Subcutaneous adipose tissue (tissue), 4 donors: Measurements from ENCODE around the gene TBX2. TPM values are rescaled to one million over a fixed set of nuclear protein-coding genes. Genes with fewer than 3 reads are reported as not detected.

Experiments
- CTCF ChIP-seq: fragments of 450-650 bp; IDR thresholded peaks from one replicate; pipeline ENCODE4 v1.5.1; 2016; ENCODE audit warnings: low read depth, mild to moderate bottlenecking, control low read depth, antibody characterized with exemption, moderate library complexity
- total RNA-seq, 4 donors: library from RNA; depleted of rRNA; stranded (reverse); fragments of >200 nt; gene quantifications; one replicate each; pipeline ENCODE4 v1.1.0, GENCODE V29; 2016

Gene TBX2
- total RNA-seq, 4 donors from 2014 or later: 2.5 to 16.2 (median 4.1) TPM

- TF ChIP-seq CTCF: no peak
Measured at GRCh38 chr17:61382796-61383688, 16.6 kb upstream of the TBX2 start.

- TF ChIP-seq CTCF: no peak
Measured at GRCh38 chr17:61383689-61384201, 15.9 kb upstream of the TBX2 start.

- TF ChIP-seq CTCF: no peak
Measured at GRCh38 chr17:61384354-61384691, 15.3 kb upstream of the TBX2 start.

- no peak for TF ChIP-seq CTCF
Measured at GRCh38 chr17:61384692-61385576, 14.7 kb upstream of the TBX2 start.

- TF ChIP-seq CTCF: no peak
Measured at GRCh38 chr17:61385577-61386236, 13.9 kb upstream of the TBX2 start.

GRCh38 chr17:61386251-61386650 lies 13.4 kb upstream of the TBX2 start:
- TF ChIP-seq CTCF: no peak
